HG03378 (cell line): ENCODE measurements around the gene EGFR.

Experiments used
- ATAC-seq: cut with Tn5 transposase; IDR thresholded peaks from one replicate; pipeline ENCODE4 v1.9.1; 2021; ENCODE audit warnings: mild to moderate bottlenecking, moderate library complexity; ENCODE audit not compliant: unreplicated experiment

The EGFR gene

DNA sequence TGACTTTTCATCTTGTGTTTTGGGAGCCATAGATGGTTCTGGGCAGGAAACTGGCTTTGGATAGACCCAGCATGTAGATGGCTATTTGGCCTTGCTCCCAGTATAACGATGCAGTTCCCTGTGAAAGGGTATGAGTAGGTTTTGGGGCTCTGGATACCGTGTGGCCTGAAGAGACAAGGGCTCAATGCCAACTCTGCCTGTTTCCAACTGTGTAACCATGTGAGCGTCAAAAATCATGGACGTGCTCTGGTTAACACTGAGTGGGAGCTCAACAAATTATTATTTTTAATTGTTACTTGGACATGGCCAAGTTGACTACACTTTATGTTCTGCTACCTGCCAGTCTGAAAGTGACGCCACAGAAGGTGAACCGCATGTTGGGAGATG is 41.8 kb downstream of the EGFR start:
- no peak for ATAC-seq

DNA sequence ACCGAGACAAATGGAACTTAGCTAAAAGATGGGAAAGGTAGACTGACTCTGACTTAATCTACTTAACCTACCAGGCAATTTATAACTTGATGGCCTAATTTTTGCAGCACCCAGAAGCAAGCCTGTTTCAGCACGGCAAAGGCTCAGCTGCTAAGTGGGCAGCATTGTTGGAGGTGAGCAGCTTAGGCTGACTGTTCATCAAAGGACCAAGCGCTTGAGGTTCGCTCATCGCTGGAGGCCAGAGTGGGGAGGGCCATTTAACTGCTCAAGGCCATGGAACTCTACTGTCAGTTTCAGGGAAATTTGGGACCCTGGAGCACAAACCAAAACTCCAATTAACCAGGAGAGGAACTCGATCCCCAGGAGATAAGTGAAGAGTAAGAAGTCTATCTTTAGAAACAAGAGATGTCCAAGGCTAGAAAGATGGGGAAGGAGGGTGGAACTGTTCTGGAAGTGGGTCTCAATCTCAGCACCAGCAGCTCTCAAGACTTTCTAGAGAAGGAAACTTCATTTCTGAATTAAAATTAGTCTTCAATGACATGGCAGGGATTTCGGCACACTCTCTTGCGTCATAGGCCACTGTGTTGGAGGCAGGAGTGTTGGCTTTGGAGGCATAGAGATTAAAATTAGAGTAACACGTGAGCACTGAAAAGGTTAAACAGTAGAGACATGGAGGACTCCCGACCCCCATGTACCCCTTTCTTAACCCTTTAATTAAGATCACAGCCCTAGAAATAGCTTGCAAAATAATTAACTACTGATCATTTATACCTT is 43.1 kb downstream of the EGFR start:
- ATAC-seq, result no peak

DNA sequence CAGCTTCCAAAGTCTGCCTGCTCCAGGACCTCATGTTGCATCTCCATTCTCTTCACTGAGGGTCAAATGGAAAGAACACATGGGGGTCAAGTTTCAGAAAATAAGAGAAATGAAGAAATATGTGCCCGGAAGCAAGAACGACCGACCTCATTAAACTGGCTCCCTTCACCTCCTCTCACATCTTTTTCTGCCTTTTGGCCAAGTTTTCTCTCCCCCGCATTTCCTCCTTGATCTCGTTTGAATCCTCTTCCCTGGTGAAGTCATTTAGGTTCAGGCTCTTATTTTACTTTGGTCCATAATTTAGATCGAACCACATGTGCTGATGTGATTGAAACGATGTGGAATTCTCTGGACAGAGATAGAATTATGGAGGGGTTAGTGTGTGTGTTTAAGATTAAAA is 44.2 kb downstream of the EGFR start:
- no peak for ATAC-seq

DNA sequence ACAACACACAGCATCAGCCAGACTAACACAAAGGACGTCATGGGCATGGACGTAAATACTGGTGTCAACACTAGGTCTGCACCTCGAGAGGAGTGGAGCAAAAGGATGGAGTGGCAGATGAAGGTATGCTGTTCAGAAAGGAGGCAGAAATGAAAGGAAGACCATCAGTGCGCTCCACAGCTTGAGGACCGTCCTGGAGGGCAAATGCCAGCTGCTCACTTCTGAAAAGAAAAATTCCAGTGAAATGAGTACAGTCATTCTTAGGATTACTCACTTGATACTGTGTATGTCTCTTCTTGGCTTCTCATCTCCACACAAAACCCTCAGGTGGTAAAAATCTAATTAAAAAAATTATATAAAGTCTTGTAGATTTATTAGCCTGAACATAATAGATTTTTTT is 44.8 kb downstream of the EGFR start:
- ATAC-seq, result no peak

DNA sequence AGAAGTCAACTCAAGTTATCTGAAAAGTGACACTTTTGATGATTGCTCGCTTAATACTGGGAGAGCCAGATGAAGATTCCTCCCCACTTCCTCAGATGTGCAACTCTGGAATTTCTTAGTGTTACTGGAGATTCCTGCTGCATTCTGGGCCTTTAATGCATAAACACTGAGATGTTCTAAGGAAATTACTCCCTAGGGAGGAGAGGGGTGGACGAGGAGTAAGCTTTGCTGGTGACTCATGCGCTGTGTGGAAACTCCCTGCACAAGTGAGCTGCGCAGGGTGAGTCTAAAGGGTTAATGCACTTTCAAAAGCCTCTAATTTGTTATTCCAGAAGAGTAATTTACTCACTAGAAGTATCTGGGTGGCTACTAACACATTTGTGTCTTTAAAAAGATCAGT is 46.3 kb downstream of the EGFR start:
- peak; percentile 73 for ATAC-seq

DNA sequence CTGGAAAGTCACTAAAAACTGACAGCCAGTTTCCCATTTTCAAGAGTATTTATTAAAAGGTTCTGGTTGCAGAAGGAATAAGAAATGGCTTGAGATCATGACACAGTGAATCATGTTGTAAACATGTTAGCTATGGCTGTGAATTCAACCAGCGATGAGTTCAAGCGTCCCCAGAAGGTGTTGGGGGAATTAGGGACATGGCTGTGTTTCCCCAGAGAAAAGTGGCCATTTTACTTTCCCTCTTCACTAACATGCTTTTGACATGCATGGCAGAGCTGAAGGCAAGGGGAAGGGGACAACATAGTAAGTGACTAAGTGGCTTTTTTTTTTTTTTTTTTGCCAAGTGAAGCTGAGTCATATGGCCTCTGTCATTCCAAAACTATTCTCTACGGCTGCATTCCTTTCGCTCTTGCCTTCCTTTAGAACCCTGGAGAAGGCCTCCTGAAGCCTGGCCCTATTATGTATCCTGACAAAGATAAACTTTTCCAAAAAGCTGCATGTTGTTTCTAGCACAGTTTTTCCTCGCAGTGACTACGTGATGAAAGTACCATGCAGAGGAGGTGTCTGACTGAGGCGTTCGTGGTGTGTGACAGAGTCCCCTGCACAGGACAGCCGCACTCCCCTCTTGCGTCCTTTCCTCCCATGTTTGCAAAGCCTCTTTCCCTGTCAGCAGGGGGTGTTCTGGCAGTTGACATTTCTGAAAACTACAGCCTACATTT is 46.9 kb downstream of the EGFR start:
- ATAC-seq, result peak; percentile 48

DNA sequence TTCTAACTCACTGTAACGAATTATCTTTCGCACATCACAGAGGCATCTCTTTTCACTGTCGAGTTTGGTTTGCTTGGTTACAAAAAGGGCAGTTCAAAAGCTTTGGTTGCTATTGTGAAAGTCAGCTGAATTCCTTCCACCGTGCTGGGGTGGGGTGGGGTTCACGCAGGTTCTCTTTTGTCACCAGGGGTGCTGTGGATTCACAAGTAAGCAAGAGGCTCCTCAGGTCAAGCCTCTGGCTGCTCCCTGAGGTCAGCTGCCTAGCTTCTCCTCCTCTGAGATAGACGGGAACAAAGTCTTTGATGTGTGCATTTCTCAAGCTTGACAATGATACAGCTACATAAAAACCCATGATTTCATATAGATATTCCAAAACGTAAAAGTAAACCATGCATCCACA is 47.7 kb downstream of the EGFR start:
- no peak for ATAC-seq

DNA sequence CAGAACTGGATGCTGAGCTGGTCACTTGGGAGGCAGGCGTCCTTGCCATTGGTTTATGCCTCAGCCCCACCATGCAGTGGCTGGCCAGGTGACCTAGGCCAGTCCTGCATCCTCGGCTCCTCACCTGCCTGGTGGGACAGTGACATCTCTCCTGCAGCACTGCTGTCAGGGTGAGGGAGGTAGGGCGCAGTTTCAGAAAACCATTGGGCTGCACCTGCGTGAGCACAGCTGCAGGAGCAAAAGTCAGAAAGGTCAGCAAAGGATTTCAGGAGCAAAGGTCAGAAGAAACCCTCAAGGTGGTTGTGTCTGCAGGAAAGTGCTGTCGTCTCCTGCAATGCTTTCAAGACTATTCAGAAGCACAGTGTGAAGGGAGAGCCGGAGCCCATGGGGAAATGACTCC is 48.1 kb downstream of the EGFR start:
- ATAC-seq, result no peak

DNA sequence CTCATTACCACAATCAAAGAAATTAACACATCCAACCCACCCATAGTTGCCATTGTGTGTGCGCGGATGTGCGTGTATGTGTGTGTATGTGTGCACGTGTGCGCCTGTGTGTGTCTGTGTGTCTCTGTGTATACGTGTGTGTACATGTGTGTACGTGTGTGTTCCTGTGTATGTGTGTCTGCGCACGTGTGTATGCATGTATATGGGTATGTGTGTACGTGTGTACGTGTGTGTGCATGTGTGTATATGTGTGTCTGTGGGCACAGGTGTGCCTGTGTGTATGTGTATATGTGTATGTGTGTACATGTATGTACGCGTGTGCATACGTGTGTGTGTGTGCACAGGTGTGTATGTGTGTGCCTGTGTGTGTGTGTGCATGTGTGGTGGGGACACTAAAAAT is 48.9 kb downstream of the EGFR start:
- ATAC-seq, result no peak

DNA sequence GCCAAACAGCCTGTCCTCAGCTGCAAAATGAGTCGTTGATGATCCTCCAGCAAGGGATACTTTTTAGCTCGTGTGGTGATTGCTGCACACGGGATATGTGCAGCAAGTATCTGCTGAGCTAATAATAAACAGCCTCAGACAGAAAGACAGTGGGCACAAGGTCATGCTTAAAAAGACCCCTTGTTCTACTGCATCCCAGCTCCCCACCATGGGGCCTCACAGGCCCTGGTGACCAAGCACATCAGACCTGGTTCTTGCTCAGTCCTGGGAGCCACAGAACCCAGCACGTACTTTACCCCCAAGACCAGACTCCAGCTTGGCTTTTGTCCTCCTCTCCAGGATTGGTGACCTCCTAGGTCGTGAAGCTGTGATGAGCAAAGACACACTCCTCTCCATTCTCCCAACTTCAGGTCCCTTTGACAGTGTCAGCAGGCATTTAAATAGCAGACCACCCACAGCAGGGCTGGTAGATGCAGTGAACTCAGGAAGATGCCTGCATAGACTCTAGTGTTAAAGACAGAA is 50.5 kb downstream of the EGFR start:
- ATAC-seq, result no peak

DNA sequence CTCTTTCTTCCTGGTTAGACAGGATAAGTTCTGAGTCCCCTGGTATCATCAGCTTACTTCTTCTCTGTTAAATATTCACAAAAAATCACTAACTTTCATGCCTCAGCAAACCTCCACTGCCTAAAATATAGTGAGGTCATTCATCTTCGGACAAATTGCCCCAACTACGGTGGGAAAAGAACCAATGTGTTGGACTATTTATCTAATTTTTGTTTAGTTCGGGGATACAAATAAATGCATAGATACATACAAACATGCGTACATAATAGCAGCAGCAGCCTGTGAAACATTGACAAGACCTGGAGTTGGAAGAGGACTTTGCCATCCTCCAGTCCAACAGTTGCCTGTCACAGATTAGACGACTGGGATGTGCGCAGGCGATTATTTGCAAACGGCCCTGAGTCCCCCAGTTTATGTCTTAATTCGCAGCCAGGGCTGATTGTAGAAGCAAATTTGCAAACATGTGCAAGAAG is 51.5 kb downstream of the EGFR start:
- no peak for ATAC-seq

DNA sequence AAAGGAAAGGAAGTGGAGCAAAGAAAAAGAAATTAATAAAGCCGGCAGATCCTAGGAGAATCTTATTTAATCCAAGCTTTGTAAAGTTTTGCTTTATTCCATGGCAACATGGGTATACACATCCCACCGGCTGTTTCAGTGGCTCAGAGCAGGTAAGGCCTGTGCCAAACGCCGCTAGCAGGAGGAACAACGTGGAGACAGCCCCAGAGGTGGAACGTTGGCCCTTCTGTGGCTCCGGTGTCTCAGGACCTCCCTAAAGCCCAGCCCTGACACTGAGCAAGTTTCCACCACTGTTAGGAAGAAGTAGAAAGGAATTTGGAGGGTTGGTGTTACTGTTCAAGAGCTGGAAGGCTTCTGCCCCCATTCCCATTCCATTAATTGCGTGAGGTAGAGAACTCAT is 52.0 kb downstream of the EGFR start:
- no peak for ATAC-seq

DNA sequence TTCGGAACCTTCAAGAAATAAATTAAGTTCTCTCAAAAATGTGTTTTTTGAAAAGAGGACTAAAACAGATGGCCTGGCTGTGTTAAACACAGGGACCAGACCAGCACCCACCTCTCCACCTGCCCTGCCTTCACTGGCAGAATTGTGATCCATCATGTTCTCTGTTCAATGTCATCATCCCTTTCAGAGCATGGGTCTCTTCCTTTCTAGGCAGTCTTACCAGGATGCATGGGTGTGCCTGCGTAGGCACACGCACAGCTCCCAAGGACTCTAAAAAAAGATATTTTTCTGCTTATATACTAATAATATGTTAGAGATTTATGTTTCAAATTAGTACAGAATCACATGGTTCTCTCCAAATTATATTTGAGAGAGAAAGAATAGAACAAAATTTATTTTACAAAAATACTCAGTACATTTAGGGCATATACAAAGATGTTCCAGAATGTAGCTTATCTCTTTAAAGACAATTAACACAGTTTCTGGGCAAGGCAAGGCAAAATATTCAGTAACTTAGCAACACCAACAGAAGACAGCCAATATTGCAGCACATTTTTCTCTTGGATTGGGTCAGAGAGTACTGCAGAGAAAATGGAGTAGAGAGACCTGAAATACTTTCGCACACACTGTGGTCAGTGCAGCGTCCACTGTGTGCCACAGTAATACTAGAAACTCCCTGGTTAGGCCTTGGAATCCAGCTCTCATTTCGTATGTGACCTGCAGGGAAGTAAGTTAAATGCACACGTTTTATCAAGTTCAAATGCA is 52.8 kb downstream of the EGFR start:
- no peak for ATAC-seq

DNA sequence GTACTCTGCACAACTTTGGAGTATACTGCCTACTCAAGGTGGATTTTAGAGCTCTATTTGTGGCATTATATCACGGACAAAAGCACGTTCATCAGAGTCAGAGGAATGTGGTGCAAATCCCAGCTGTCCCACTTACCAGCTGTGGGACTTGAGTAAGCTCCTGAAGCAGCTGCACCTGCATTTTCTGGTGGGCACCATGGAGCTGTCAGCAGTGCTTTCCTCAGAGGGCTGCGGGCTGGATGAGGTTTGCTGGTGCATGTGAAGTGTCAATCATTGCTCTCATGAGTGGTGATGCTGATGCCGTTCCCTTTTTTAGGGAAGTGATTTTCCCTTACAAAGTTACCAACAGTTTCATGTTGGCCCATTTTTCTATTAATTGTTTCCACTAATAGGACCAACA is 53.4 kb downstream of the EGFR start:
- ATAC-seq, result no peak

DNA sequence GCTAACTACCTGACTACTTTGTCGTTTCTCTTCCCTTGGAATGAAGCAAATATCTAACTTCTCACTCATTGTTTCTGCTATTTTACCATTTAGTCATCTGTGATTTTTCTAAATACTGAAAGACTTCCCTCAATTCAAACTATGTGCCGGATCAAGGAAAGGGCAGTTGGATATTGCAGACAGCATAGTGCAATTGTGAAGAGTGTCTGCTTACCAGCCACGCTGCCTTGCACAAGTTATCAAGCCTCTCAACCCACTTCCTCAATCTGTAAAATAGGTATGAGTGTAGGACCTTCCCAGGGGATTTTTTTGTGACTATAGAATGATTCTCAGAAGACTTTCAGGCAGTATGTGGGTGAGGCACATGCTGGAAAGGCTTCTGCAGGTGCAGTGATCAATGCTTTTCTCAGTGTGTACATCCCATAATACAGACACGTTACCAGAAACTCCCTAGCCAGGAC is 54.3 kb downstream of the EGFR start:
- peak; percentile 76 for ATAC-seq

DNA sequence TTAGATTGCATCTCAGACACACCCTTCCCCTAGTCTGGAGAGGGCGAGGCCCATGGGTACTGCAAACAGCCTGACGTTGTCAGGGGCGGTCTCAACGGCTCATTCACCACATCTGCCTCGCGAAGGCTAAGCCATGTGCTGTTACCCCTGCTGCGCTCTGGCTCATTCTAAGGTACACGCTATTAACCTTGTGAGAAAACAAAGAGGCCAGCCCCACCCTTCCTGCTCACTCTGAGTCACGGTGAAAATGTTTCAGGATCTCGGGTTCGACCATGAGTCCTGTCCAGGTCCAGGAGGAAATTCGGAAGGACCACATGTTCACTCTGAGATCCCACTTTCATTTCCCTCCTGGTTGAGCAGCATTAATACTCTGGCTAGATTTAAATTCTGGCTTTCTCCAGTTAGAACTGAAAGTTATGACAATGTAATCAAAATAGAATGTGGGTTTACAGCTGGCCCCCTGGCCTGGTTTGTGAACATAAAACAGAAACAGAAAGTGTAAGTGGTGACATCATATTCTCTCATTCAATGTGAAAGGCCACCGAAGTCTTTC is 55.2 kb downstream of the EGFR start:
- ATAC-seq, result peak; percentile 80

DNA sequence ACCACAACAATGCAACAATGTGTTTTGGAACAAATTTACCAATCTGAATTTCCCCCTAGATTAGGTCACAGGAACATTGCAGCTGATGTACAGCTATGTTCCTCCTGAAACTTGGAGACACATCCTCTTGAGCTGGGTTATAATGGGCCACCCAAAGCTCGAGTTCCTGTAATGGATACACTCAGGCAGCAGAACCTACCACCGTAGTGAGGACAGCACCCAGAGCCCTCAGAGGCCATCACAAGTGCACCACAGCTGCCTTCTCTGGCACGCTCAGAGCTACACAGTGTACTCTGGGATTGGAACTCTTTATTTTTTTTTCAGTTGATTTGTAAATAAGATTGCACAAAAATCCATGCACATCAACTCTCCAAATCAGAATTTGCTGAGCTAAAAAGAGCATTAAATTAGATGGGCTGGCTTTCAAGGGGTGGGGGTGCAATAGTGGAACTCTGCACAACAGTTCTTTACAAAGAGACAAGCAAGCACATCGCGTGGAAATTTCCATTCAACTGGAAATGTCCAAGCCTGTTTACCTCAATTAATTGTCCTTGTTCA is 56.7 kb downstream of the EGFR start:
- no peak for ATAC-seq

DNA sequence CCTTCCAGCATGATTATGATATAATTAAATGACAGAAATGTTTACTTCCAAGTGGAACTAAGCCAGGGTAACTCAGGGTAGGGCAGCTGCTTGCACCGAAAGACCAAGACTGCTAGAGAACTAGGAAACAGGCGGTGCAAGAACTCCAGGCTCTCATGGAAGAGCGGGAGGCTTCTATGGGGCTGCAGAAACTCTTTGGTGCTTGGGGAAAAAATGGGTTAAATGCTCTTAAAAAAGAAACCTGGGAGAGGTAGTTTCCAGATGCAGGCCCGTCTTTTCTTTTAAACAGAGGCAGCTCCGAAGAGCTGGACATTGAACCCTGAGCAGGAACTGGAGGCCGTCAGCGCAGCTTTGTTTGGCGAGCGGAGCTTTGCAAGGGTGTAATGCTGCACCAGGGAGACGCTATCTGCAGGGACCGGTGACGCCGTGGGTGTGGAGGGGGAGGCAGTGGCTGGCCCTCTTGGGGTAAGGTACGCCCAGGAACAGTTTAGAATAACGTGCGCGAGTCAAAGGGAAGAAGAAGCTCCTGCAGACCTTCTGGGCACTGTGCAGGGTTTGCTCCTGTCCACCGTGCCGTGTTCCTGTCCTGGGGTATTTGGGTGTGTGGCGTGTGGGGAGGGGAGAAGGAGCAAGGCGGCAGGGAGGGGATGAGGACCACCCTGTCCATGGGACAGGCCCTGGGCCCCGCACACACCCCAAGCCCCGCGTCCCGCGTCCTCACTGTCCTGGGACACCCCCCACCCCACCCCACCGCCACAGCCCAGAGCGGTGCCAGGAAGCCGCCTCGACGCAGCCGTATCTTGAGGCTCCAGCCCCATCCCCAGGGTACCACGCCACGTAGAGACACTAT is 59.0 kb downstream of the EGFR start:
- no peak for ATAC-seq

DNA sequence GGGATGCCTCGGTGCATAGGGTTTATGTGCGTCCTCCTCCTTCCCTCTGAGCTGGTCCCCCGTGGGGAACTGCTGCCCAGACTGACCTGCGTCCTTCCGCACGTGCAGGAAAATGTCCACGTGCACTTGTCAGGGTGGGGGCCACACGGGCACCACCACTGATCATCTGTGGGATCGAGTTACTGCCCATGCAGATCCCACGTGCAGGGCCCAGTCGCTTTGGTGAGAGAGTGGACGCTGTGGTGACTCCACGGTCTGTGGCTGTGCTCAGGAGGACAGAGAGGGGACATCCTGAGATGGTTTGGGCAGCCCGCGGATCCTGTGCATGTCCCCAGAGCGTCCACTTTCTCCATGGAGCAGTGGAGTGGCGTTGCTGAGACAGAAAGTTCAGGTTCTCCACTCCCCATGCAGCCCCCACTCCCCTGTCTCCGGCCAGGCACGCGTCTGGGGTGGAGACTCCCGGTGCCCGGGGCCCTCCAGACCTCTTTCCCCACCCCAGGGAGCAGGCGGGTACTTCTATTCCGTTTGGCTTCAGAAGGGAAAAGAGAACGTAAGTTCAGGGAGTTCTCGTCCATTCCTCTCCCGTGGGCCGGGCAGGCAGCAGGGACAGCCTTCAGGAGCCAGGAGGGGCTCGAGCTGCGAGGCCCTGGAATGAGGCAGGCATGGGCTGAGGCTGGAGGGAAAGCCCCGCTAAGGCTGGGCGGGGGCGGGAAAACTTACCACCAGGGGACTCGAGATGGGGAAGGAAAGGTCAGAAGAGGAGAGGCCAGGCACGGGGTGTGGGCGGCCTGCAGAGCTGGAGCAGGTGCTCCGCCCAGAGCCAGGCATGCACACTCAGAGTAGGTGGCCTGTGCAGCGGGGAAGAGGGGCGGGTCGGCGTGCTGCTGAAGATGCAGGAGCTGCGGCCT is 59.9 kb downstream of the EGFR start:
- ATAC-seq, result no peak
